ENCODE results near the gene SSBP2.

Gene SSBP2

GRCh38 chr5:81389025-81389424 lies 361.9 kb downstream of the SSBP2 start:
- Histone ChIP-seq H2AFZ (ENCODE audit: low read depth, low read length) (no peak overlapping the region), H3K27ac (ENCODE audit: low read length) (no peak overlapping the region), H3K4me1 (ENCODE audit: insufficient read depth, low read length) (no peaks in the 10 kb centered on the region), H3K4me2 (ENCODE audit: insufficient read depth, low read length) (no peak overlapping the region), H3K4me3 (ENCODE audit: low read depth in 1 of 2, low read length in 2 of 2) (no peak overlapping the region), H3K9ac (ENCODE audit: low read depth, low read length) (no peak overlapping the region), H3K79me2 (ENCODE audit: insufficient read depth, low read length) (no peaks in the 10 kb centered on the region), H4K20me1 (ENCODE audit: insufficient read depth, low read length) (no peaks in the 10 kb centered on the region), H3K9me3 (ENCODE audit: insufficient read depth, low read length, severe bottlenecking) (no peaks in the 10 kb centered on the region), H3K27me3 (ENCODE audit: insufficient read depth, low read length, poor library complexity) (no peaks in the 10 kb centered on the region), H3K36me3 (ENCODE audit: insufficient read depth, low read length) (no peaks in the 10 kb centered on the region)
- DNase-seq: no peak
- TF ChIP-seq EZH2 (IDR thresholded peaks at IDR 0.05; ENCODE audit: borderline replicate concordance, low read depth, low read length, severe bottlenecking): no peak
- TF ChIP-seq, protein P1, sequence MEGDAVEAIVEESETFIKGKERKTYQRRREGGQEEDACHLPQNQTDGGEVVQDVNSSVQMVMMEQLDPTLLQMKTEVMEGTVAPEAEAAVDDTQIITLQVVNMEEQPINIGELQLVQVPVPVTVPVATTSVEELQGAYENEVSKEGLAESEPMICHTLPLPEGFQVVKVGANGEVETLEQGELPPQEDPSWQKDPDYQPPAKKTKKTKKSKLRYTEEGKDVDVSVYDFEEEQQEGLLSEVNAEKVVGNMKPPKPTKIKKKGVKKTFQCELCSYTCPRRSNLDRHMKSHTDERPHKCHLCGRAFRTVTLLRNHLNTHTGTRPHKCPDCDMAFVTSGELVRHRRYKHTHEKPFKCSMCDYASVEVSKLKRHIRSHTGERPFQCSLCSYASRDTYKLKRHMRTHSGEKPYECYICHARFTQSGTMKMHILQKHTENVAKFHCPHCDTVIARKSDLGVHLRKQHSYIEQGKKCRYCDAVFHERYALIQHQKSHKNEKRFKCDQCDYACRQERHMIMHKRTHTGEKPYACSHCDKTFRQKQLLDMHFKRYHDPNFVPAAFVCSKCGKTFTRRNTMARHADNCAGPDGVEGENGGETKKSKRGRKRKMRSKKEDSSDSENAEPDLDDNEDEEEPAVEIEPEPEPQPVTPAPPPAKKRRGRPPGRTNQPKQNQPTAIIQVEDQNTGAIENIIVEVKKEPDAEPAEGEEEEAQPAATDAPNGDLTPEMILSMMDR (IDR thresholded peaks at IDR 0.05; ENCODE audit: borderline replicate concordance, extremely low read depth, low read length, poor library complexity, severe bottlenecking): no peak
- no peak for ATAC-seq (ENCODE audit: insufficient read depth, low read depth)

DNA sequence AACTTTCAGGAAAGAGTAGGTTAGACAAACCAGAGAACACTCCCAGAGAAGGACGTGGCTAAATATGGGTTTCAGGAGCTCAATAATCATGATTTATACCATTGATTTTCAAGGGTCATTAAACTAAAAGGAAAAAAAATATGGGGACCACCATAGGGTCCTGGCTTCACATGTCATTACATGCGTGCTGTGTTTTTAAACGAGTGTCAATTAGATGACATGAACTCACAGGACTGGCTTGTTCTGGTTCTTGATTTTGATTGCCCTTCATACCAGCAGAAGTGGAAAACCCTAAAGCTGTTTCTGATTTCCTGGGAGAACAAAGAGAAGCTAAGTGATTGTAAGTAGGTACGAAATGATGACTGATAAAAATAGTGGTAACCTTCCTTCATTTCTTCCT lies 362.7 kb downstream of the SSBP2 start:
- Histone ChIP-seq H3K27me3 (ENCODE audit: insufficient read depth, low read length, poor library complexity) (no peaks in the 10 kb centered on the region), H3K79me2 (ENCODE audit: insufficient read depth, low read length) (no peaks in the 10 kb centered on the region), H2AFZ (ENCODE audit: low read depth, low read length) (no peak overlapping the region), H3K4me1 (ENCODE audit: insufficient read depth, low read length) (no peaks in the 10 kb centered on the region), H3K27ac (ENCODE audit: low read length) (no peak overlapping the region), H3K4me3 (ENCODE audit: low read depth in 1 of 2, low read length in 2 of 2) (no peak overlapping the region), H4K20me1 (ENCODE audit: insufficient read depth, low read length) (no peaks in the 10 kb centered on the region), H3K9ac (ENCODE audit: low read depth, low read length) (no peak overlapping the region), H3K4me2 (ENCODE audit: insufficient read depth, low read length) (no peak overlapping the region), H3K9me3 (ENCODE audit: insufficient read depth, low read length, severe bottlenecking) (no peaks in the 10 kb centered on the region), H3K36me3 (ENCODE audit: insufficient read depth, low read length) (no peaks in the 10 kb centered on the region)
- TF ChIP-seq, protein P1 (IDR thresholded peaks at IDR 0.05; ENCODE audit: borderline replicate concordance, extremely low read depth, low read length, poor library complexity, severe bottlenecking): no peak
- no peak for TF ChIP-seq EZH2 (IDR thresholded peaks at IDR 0.05; ENCODE audit: borderline replicate concordance, low read depth, low read length, severe bottlenecking)
- DNase-seq (no peak), ATAC-seq (ENCODE audit: insufficient read depth, low read depth) (no peak)

DNA sequence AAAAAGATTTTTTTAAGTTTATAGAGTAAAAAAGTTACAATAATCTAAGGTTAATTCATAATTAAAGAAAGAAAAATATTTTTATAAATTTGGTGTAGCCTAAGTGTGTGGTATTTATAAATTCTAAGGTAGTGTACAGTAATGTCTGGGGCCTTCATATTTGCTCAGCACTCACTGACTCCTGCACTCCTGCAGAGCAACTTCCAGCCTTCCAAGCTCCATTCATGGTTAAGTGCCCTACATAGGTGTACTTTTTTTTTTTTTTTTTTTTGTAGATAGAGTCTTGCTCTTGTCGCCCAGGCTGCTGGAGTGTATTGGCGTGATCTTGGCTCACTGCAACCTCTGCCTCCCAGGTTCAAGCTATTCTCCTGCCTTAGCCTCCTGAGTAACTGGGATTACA lies 367.0 kb downstream of the SSBP2 start:
- Histone ChIP-seq H3K4me1 (ENCODE audit: insufficient read depth, low read length) (no peaks in the 10 kb centered on the region), H4K20me1 (ENCODE audit: insufficient read depth, low read length) (no peaks in the 10 kb centered on the region), H3K4me2 (ENCODE audit: insufficient read depth, low read length) (no peak overlapping the region), H3K27me3 (ENCODE audit: insufficient read depth, low read length, poor library complexity) (no peaks in the 10 kb centered on the region), H3K36me3 (ENCODE audit: insufficient read depth, low read length) (no peaks in the 10 kb centered on the region), H3K27ac (ENCODE audit: low read length) (no peak overlapping the region), H3K9ac (ENCODE audit: low read depth, low read length) (no peak overlapping the region), H2AFZ (ENCODE audit: low read depth, low read length) (no peak overlapping the region), H3K4me3 (ENCODE audit: low read depth in 1 of 2, low read length in 2 of 2) (no peak overlapping the region), H3K79me2 (ENCODE audit: insufficient read depth, low read length) (no peaks in the 10 kb centered on the region), H3K9me3 (ENCODE audit: insufficient read depth, low read length, severe bottlenecking) (no peaks in the 10 kb centered on the region)
- ATAC-seq (ENCODE audit: insufficient read depth, low read depth) (no peak), DNase-seq (no peak)
- no peak for TF ChIP-seq EZH2 (IDR thresholded peaks at IDR 0.05; ENCODE audit: borderline replicate concordance, low read depth, low read length, severe bottlenecking)
- TF ChIP-seq, protein P1 (IDR thresholded peaks at IDR 0.05; ENCODE audit: borderline replicate concordance, extremely low read depth, low read length, poor library complexity, severe bottlenecking): no peak

DNA sequence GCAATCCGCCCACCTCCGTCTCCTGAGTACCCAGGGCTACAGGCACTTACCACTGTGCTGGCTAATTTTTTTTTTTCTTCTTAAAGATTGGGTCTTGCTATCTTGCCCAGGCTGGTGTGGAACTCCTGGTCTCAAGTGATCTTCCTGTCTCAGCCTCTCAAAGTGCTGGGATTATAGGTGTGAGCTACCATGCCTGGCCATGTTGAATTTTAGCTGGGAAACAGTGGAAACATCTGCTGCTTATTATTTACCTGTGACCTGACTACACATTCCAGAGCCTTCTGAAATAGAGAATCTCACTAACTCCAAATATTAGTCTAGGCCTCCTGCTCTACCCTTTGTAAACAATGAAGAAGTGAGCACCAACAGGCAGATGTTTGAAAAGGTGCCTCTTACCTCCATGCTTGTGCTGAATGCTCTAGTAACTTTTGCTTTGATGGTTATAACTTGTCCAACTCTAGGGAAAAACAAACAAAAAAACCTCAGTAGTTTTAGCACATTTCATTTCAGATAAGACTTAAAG lies 379.5 kb downstream of the SSBP2 start:
- Histone ChIP-seq H3K27ac (ENCODE audit: low read length) (no peak overlapping the region), H2AFZ (ENCODE audit: low read depth, low read length) (no peak overlapping the region), H3K9ac (ENCODE audit: low read depth, low read length) (no peak overlapping the region), H3K27me3 (ENCODE audit: insufficient read depth, low read length, poor library complexity) (no peaks in the 10 kb centered on the region), H3K79me2 (ENCODE audit: insufficient read depth, low read length) (no peaks in the 10 kb centered on the region), H3K36me3 (ENCODE audit: insufficient read depth, low read length) (no peaks in the 10 kb centered on the region), H3K4me2 (ENCODE audit: insufficient read depth, low read length) (no peak overlapping the region), H3K4me3 (ENCODE audit: low read depth in 1 of 2, low read length in 2 of 2) (no peak overlapping the region), H3K9me3 (ENCODE audit: insufficient read depth, low read length, severe bottlenecking) (no peaks in the 10 kb centered on the region), H3K4me1 (ENCODE audit: insufficient read depth, low read length) (no peaks in the 10 kb centered on the region), H4K20me1 (ENCODE audit: insufficient read depth, low read length) (no peaks in the 10 kb centered on the region)
- DNase-seq (no peak), ATAC-seq (ENCODE audit: insufficient read depth, low read depth) (no peak)
- no peak for TF ChIP-seq EZH2 (IDR thresholded peaks at IDR 0.05; ENCODE audit: borderline replicate concordance, low read depth, low read length, severe bottlenecking)
- TF ChIP-seq, protein P1 (IDR thresholded peaks at IDR 0.05; ENCODE audit: borderline replicate concordance, extremely low read depth, low read length, poor library complexity, severe bottlenecking): no peak
